HFFc6 (cell line): Measurements from ENCODE around the gene IL2RA. TPM values are rescaled to one million over a fixed set of nuclear protein-coding genes. Genes with fewer than 3 reads are reported as not detected.
"Not testable (repeated sequence)": the region's sequence is repeated elsewhere in the genome, so short reads cannot be mapped to it uniquely, and the experiment has no call there.

Experiments
- DNase-seq: peaks from one replicate; pipeline ENCODE4 v3.0.0-alpha.2; 2018
- H3K27ac Mint-ChIP-seq: 2 replicates; pipeline ENCODE4 v1.8.0; 2020; ENCODE audit warnings: mild to moderate bottlenecking, mixed read lengths
- H3K27me3 Mint-ChIP-seq: 2 replicates; pipeline ENCODE4 v1.8.0; 2021; ENCODE audit warnings: mild to moderate bottlenecking, moderate library complexity, mixed read lengths; ENCODE audit not compliant: insufficient read depth
- H3K36me3 Mint-ChIP-seq: 2 replicates; pipeline ENCODE4 v1.8.0; 2021; ENCODE audit warnings: low read depth, mixed read lengths
- H3K4me1 Mint-ChIP-seq: 2 replicates; pipeline ENCODE4 v1.8.0; 2020; ENCODE audit warnings: low read depth, mixed read lengths
- H3K4me3 Mint-ChIP-seq: 2 replicates; pipeline ENCODE4 v1.8.0; 2020; ENCODE audit warnings: mild to moderate bottlenecking, moderate library complexity, mixed read lengths
- H3K9me3 Mint-ChIP-seq: 2 replicates; pipeline ENCODE4 v1.8.0; 2020; ENCODE audit warnings: mild to moderate bottlenecking, mixed read lengths
- CTCF ChIP-seq: fragments of 200-600 bp; sonication (generic); IDR thresholded peaks from 2 replicates; pipeline ENCODE4 v1.5.0; 2021; ENCODE audit warnings: antibody characterized with exemption, mild to moderate bottlenecking
- total RNA-seq, 6 experiments: library from RNA; stranded (reverse); fragmentation: NEBNext Ultra II Directional; extraction: Animal tissue kit (Norgen Biotek cat#: 25700); gene quantifications; 2 replicates in 1 of 6; 3 replicates in 5 of 6; pipeline ENCODE4 v1.2.3, GENCODE V29; 2021

IL2RA gene
- total RNA-seq, 6 experiments from 2014 or later, result not detected

GRCh38 chr10:5965266-5965665 is 96.9 kb downstream of the IL2RA start:
- DNase-seq, result no peak
- H3K27ac Mint-ChIP-seq, result no peak overlapping the region
- peaks cover 12% of the 10 kb centered on the region for H3K4me1 Mint-ChIP-seq
- no peaks in the 10 kb centered on the region for H3K36me3 Mint-ChIP-seq
- H3K9me3 Mint-ChIP-seq, result no peaks in the 10 kb centered on the region
- H3K4me3 Mint-ChIP-seq, result no peak overlapping the region
- no peak for TF ChIP-seq CTCF
- peaks cover 3% of the 10 kb centered on the region for H3K27me3 Mint-ChIP-seq

GRCh38 chr10:5964736-5965135 is 97.4 kb downstream of the IL2RA start:
- Mint-ChIP-seq H3K9me3 (no peaks in the 10 kb centered on the region), H3K27me3 (peaks cover 3% of the 10 kb centered on the region), H3K4me1 (peaks cover 15% of the 10 kb centered on the region), H3K4me3 (no peak overlapping the region), H3K36me3 (no peaks in the 10 kb centered on the region), H3K27ac (no peak overlapping the region)
- DNase-seq, result no peak
- no peak for TF ChIP-seq CTCF

GRCh38 chr10:5963591-5963990 is 98.6 kb downstream of the IL2RA start:
- DNase-seq, result no peak
- H3K9me3 Mint-ChIP-seq, result no peaks in the 10 kb centered on the region
- TF ChIP-seq CTCF, result no peak
- H3K27me3 Mint-ChIP-seq, result peaks cover 3% of the 10 kb centered on the region
- H3K4me3 Mint-ChIP-seq, result no peak overlapping the region
- no peak overlapping the region for H3K27ac Mint-ChIP-seq
- peaks cover 21% of the 10 kb centered on the region for H3K4me1 Mint-ChIP-seq
- H3K36me3 Mint-ChIP-seq, result no peaks in the 10 kb centered on the region

- no peak for TF ChIP-seq CTCF
- DNase-seq, result no peak
- Mint-ChIP-seq H3K27ac (no peak overlapping the region), H3K9me3 (no peaks in the 10 kb centered on the region), H3K4me3 (no peak overlapping the region), H3K27me3 (peaks cover 3% of the 10 kb centered on the region), H3K36me3 (no peaks in the 10 kb centered on the region), H3K4me1 (peaks cover 23% of the 10 kb centered on the region)
These were observed 99.1 kb downstream of the IL2RA start for GRCh38 chr10:5963071-5963470.

- not testable (repeated sequence) for DNase-seq, H3K27me3 Mint-ChIP-seq, H3K9me3 Mint-ChIP-seq, H3K36me3 Mint-ChIP-seq, H3K4me3 Mint-ChIP-seq, H3K27ac Mint-ChIP-seq
- peaks cover 23% of the 10 kb centered on the region for H3K4me1 Mint-ChIP-seq
These were observed 99.7 kb downstream of the IL2RA start for GRCh38 chr10:5962358-5962940.

- Mint-ChIP-seq H3K27me3 (peaks cover 4% of the 10 kb centered on the region), H3K36me3 (no peaks in the 10 kb centered on the region), H3K4me3 (no peak overlapping the region), H3K9me3 (no peaks in the 10 kb centered on the region), H3K4me1 (peaks cover 23% of the 10 kb centered on the region), H3K27ac (no peak overlapping the region)
- no peak for DNase-seq
- TF ChIP-seq CTCF, result no peak
These were observed 100.6 kb downstream of the IL2RA start for GRCh38 chr10:5961405-5962100.

GRCh38 chr10:5960973-5961275 is 101.2 kb downstream of the IL2RA start:
- H3K4me1 Mint-ChIP-seq, result peaks cover 23% of the 10 kb centered on the region
- H3K9me3 Mint-ChIP-seq, H3K27ac Mint-ChIP-seq, DNase-seq, H3K4me3 Mint-ChIP-seq, H3K36me3 Mint-ChIP-seq, H3K27me3 Mint-ChIP-seq: not testable (repeated sequence)
